Esophagus squamous epithelium (tissue), 4 donors: ENCODE results near the gene MUTYH.

ENCODE experiments used
- CTCF ChIP-seq, 6 experiments: fragments of 450-650 bp in 4 of 6; fragments of 200-600 bp in 2 of 6; sonication (generic) in 2 of 6; IDR thresholded peaks; one replicate each; pipeline ENCODE4 v1.5.1; 2016 to 2019; ENCODE audit warnings: antibody characterized with exemption in 6 of 6, mild to moderate bottlenecking in 4 of 6, moderate library complexity in 4 of 6
- POLR2A ChIP-seq, 4 donors: fragments of 450-650 bp; IDR thresholded peaks; one replicate each; pipeline ENCODE4 v1.6.1; 2017; ENCODE audit warnings: antibody characterized with exemption in 4 of 4, mild to moderate bottlenecking in 4 of 4, moderate library complexity in 3 of 4

DNA sequence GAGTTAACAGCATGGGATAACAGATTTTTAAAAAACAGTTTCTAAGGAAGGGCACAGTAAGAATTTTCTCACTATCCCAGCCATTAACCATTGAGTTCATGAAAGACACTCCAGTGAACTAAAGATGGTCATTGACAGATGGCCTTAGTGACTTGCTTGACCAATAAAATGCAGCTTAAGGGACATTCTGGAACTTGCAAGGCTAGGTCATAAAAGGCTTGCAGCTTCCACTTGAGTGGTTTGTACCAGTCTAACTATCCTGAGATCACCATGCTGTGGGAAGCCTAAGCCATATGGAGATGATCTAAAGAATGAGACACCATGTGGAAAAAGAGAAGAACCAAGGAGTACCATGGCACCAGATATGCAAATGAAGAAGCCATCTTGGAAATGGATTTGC is 37.9 kb upstream of the MUTYH start:
- no peak for TF ChIP-seq CTCF (IDR thresholded peaks at IDR 0.05)
- TF ChIP-seq POLR2A (IDR thresholded peaks at IDR 0.05): no peak
